HEK293T (cell line): ENCODE results near the gene CDC25B.

ENCODE experiments used
- CTCF ChIA-PET: fragments of 350-600 bp; formaldehyde crosslinking; extraction: SDS; loops from one replicate; lab custom pipeline; 2021; ENCODE audit warnings: antibody characterized with exemption, inconsistent platforms; lab: Yijun Ruan, JAX
- POLR2A ChIA-PET: fragments of 350-600 bp; formaldehyde crosslinking; extraction: SDS; loops from one replicate; lab custom pipeline; 2020; ENCODE audit warnings: antibody characterized with exemption, inconsistent platforms; lab: Yijun Ruan, JAX
- DNase-seq: peaks from one replicate; pipeline ENCODE4 v3.0.0; 2012; ENCODE audit warnings: mixed read lengths; ENCODE audit errors: extremely low spot score
- ARNT ChIP-seq: fragments of 450-650 bp; IDR thresholded peaks from 2 replicates; pipeline ENCODE4 v1.6.1; 2017; ENCODE audit warnings: mild to moderate bottlenecking
- BHLHE40 ChIP-seq: fragments of 450-650 bp; IDR thresholded peaks from 2 replicates; pipeline ENCODE4 v1.6.1; 2016; ENCODE audit warnings: mild to moderate bottlenecking, moderate library complexity, borderline replicate concordance
- CTBP1 ChIP-seq: fragments of 450-650 bp; IDR thresholded peaks from 2 replicates; pipeline ENCODE4 v1.6.1; 2016; ENCODE audit warnings: borderline replicate concordance
- ELF4 ChIP-seq: fragments of 450-650 bp; IDR thresholded peaks from 2 replicates; pipeline ENCODE4 v1.6.1; 2017; ENCODE audit warnings: antibody characterized with exemption
- FOXA1 ChIP-seq: fragments of 450-650 bp; IDR thresholded peaks from 2 replicates; pipeline ENCODE4 v1.6.1; 2016; ENCODE audit warnings: mild to moderate bottlenecking
- FOXK2 ChIP-seq: fragments of 450-650 bp; IDR thresholded peaks from 2 replicates; pipeline ENCODE4 v1.6.1; 2016; ENCODE audit warnings: mild to moderate bottlenecking
- FOXM1 ChIP-seq: fragments of 450-650 bp; IDR thresholded peaks from 2 replicates; pipeline ENCODE4 v1.6.1; 2017; ENCODE audit warnings: mild to moderate bottlenecking, borderline replicate concordance
- HDGF ChIP-seq: fragments of 450-650 bp; IDR thresholded peaks from 2 replicates; pipeline ENCODE4 v1.6.1; 2017; ENCODE audit warnings: antibody characterized with exemption, borderline replicate concordance
- L3MBTL2 ChIP-seq: fragments of 450-650 bp; conservative IDR thresholded peaks from 2 replicates; pipeline ENCODE4 v1.6.1; 2016; ENCODE audit warnings: mild to moderate bottlenecking
- LEF1 ChIP-seq: fragments of 450-650 bp; IDR thresholded peaks from 2 replicates; pipeline ENCODE4 v1.6.1; 2017; ENCODE audit warnings: mild to moderate bottlenecking, borderline replicate concordance
- NFRKB ChIP-seq: fragments of 450-650 bp; IDR thresholded peaks from 2 replicates; pipeline ENCODE4 v1.6.1; 2016; ENCODE audit warnings: mild to moderate bottlenecking, moderate library complexity
- SP1 ChIP-seq: fragments of 450-650 bp; IDR thresholded peaks from 2 replicates; pipeline ENCODE4 v1.6.1; 2017
- SUZ12 ChIP-seq: fragments of 450-650 bp; IDR thresholded peaks from 2 replicates; pipeline ENCODE4 v1.6.1; 2016; ENCODE audit warnings: mild to moderate bottlenecking
- TARDBP ChIP-seq: fragments of 450-650 bp; IDR thresholded peaks from 2 replicates; pipeline ENCODE4 v1.6.1; 2016
- ZNF384 ChIP-seq: fragments of 450-650 bp; IDR thresholded peaks from 2 replicates; pipeline ENCODE4 v1.6.1; 2016
- TF ChIP-seq, protein P1 (sequence below): fragments of 450-650 bp; IDR thresholded peaks from 2 replicates; pipeline ENCODE4 v1.6.1; 2016

Gene CDC25B

DNA sequence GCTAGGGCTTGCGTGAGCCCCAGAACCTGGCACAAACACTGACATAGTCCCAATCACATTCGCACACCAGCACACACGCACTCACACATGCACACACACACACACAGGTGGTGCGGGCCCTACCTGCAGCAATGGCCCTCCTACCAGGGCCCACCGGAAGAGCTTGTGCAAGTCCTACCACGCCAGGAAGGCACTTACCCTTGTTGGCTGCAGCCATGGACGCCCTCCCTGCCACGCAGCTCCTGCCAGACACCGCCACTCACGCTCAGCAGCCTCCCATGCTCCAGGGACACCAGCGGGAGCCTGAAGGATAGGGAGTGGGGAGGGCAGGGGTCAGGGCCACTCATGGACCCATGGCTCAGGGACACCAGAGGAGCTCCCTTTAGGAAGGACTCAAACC is 36.2 kb upstream of the CDC25B start:
- no peak for TF ChIP-seq NFRKB
- no peak for TF ChIP-seq FOXK2
- CTCF ChIA-PET: no interaction called here
- POLR2A ChIA-PET: no interaction called here
- no peak for DNase-seq

DNA sequence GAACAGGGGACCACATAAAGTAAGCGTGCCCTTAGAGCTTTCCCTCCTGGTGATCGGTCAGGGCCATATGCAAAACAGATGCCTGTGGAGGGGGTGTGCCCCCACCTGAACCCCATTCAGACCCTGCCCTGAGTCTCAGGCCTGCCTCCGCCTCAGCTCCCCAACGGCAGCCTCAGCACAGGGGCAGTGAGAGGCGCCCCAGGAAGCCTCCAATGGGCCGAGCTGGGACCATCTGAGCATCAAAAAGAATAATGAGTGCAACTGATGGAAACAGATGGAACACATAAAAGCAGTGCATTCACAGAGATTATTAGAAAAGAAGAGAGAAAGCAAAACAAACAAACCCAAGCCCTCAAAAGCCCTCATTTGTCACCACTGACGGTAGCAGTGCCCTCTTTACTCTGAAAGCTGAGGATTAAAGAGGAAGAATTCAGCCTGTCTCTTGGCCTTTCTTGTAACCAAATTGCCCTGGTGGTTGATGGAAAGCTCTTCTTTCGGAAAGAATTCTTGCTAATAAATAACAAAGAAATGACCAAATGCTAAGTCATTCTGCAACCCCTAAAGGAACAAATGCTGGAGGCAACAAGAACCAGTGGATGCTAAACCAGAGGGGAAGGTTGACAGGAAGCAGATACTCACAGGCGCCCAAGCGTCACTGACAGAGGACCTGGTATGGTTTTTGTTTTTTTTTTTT is 35.3 kb upstream of the CDC25B start:
- DNase-seq: no peak

DNA sequence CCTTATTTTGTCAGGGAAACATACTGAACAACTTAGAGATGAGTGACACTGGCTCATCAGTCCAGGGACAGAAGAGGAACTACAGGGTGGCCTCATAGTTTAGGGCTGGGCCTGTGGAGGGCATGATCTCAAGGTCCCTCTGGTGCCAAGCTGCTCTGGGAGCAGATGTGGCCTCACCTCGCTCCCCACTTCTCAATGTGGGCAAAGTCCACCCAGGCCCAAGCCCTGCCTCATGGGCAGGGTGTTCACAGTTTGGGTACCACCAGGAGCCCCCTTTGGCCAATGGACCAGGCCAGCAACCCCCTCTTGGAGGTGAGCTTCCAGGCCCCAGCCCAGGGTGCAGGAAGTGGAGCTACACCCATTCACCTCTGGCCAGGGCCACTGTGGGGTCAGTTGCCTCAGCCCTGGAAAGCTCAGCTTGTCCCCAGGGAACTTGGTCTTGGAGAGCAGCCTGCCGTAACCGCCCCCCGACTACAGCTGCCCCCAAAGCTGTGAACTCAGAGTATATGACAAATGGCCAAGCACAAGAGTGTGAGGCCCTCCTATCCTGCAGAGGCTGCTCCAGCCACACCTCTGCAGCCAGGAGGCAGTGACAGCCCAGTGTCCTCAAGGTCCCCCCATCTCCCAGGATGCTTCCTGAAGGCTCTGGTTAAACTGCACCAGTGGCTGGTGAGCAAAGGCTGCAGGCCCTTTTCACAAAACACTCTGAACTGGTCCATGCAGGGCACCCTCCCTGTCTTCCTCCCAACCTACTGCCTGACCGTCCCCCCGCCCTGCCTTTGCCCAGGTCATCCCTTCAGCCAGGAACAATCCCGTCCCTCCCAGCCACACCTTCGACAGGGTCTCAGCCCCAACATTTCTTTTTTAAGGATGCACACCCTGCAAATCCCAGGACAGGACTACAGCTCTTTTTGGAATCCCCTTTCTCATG is 32.2 kb upstream of the CDC25B start:
- TF ChIP-seq CTBP1 (no peak), FOXK2 (no peak), FOXM1 (no peak), LEF1 (no peak), L3MBTL2 (no peak), ELF4 (no peak), SP1 (no peak), TARDBP (no peak), NFRKB (no peak), BHLHE40 (no peak), ARNT (no peak), ZNF384 (no peak), HDGF (no peak)
- TF ChIP-seq, protein P1, sequence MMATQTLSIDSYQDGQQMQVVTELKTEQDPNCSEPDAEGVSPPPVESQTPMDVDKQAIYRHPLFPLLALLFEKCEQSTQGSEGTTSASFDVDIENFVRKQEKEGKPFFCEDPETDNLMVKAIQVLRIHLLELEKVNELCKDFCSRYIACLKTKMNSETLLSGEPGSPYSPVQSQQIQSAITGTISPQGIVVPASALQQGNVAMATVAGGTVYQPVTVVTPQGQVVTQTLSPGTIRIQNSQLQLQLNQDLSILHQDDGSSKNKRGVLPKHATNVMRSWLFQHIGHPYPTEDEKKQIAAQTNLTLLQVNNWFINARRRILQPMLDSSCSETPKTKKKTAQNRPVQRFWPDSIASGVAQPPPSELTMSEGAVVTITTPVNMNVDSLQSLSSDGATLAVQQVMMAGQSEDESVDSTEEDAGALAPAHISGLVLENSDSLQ: no peak
- ChIA-PET CTCF (no interaction called here), POLR2A (no interaction called here)
- DNase-seq: no peak

More for the DNA sequence above, 35.3 kb upstream of the CDC25B start:
- no peak for TF ChIP-seq SP1
- no peak for TF ChIP-seq TARDBP
- TF ChIP-seq FOXK2: no peak
- TF ChIP-seq, protein P1: no peak
- no peak for TF ChIP-seq HDGF
- TF ChIP-seq SUZ12: no peak
- no peak for TF ChIP-seq FOXA1
- CTCF ChIA-PET: no interaction called here
- POLR2A ChIA-PET: interaction anchor here (1.1 kb wide), 1 partner anchor 58 kb away, joined by 3 read pairs; no protein-coding TSS in a partner anchor

DNA sequence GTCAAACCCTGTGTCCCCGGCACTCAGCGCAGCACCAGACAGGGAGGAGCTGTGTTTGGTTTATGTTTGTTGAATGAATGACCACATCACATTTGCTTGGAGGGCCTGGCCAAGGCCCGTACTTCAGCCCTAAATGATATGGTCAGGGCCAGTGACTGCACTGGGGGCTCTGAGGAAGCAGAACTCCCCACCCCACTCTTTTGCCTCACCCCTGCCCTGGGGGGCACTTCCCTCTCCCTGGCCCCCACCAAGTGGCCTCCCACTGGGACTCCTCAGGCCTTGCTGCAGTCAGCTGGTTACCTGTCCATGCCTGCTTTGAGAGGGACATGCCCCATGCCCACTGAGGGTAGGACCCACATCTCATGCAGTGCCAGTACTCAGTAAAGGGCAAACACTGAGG is 31.5 kb upstream of the CDC25B start:
- ChIA-PET POLR2A (no interaction called here), CTCF (interaction anchor here (0.6 kb wide), 1 partner anchor 21 kb away, joined by 4 read pairs; no protein-coding TSS in a partner anchor)
- no peak for TF ChIP-seq TARDBP
- no peak for TF ChIP-seq FOXM1
- TF ChIP-seq CTBP1: no peak
- no peak for TF ChIP-seq FOXK2
- no peak for TF ChIP-seq HDGF
- TF ChIP-seq, protein P1: no peak
- no peak for TF ChIP-seq NFRKB
- TF ChIP-seq SUZ12: no peak
- TF ChIP-seq FOXA1: no peak
- no peak for TF ChIP-seq BHLHE40
- no peak for TF ChIP-seq SP1
- TF ChIP-seq ARNT: no peak
- TF ChIP-seq ELF4: no peak
- no peak for DNase-seq

DNA sequence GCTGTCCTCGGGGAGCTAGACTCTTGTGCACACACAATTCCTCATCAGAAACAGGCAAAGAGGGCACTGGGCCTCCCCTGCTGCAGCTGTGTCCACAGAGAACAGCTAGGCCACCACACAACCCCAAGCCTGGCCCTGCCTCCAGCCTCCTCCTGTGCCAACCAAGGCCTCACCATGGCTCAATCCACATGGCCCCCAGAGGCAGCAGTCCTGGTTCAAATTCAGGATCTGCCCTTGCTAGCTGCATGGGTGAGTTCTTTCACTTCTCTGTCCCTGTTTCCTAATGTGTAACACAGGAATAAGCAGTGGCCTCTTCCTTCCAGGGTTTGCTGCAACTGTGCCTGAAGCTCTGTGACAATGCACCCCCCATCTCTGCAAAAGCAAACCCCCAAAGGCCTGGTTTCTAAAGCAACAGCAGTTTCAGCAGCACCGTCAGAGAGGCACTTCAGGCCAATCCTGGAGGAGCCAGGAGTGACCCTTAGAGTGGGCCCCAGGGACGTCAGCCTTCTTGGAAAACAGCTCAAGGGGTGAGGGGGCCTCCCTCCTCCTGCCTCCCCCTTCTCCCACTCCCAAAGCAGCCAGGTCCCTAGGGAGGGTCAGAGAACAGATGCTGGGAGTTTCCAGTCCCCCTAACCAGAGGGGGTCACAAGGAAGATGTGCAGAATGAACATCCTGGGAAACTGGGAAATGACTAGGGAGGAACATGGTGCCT is 30.8 kb upstream of the CDC25B start:
- ChIA-PET POLR2A (interaction anchor here (0.9 to 3.6 kb wide), 3 partner anchors 10 to 80 kb away, joined by 3 to 41 read pairs (median 4); no protein-coding TSS in a partner anchor), CTCF (interaction anchor here (0.6 kb wide), 1 partner anchor 22 kb away, joined by 4 read pairs; no protein-coding TSS in a partner anchor)

More for the DNA sequence above, 30.8 kb upstream of the CDC25B start:
- TF ChIP-seq FOXM1: no peak
- TF ChIP-seq FOXK2: no peak
- TF ChIP-seq FOXA1: no peak
- TF ChIP-seq ELF4: no peak
- no peak for TF ChIP-seq HDGF
- TF ChIP-seq NFRKB: no peak
- TF ChIP-seq SUZ12: no peak
- TF ChIP-seq L3MBTL2: no peak
- no peak for TF ChIP-seq TARDBP
- no peak for TF ChIP-seq CTBP1
- TF ChIP-seq LEF1: no peak
- TF ChIP-seq ARNT: no peak
- TF ChIP-seq, protein P1: no peak
- no peak for TF ChIP-seq SP1
- TF ChIP-seq ZNF384: no peak
- TF ChIP-seq BHLHE40: no peak
- DNase-seq: no peak
